CD14-positive monocyte (primary cell): Measurements from ENCODE around the gene PUDP. TPM values are rescaled to one million over a fixed set of nuclear protein-coding genes. Genes with fewer than 3 reads are reported as not detected.

Experiments
- DNase-seq, 3 donors: peaks; one replicate each; pipeline ENCODE4 v3.0.0-alpha.2; 2011 to 2022
- H2AFZ ChIP-seq: 2 replicates; pipeline ENCODE4 v1.6.0; 2012; ENCODE audit warnings: mild to moderate bottlenecking, low read depth, low read length, inconsistent platforms; ENCODE audit not compliant: insufficient read depth, poor library complexity, severe bottlenecking
- H3K27ac ChIP-seq, 2 donors: 1 replicate in 1 of 2; 2 replicates in 1 of 2; pipeline ENCODE4 v1.5.1; 2012 to 2013; ENCODE audit warnings: low read length in 2 of 2, control low read depth in 1 of 2, inconsistent platforms in 1 of 2, low read depth in 1 of 2, mild to moderate bottlenecking in 1 of 2
- H3K27me3 ChIP-seq, 2 donors: one replicate each; pipeline versions ENCODE4 v1.6.0 to v1.6.1; 2011 to 2013; ENCODE audit warnings: low read length in 2 of 2; ENCODE audit not compliant: control insufficient read depth in 2 of 2, insufficient read depth in 2 of 2
- H3K36me3 ChIP-seq, 2 donors: replicated peaks in 1 of 2; 1 replicate in 1 of 2; 2 replicates in 1 of 2; pipeline versions ENCODE4 v1.5.1 to v1.6.1; 2012 to 2013; ENCODE audit warnings: low read length in 2 of 2, control low read depth in 1 of 2, inconsistent platforms in 1 of 2, mild to moderate bottlenecking in 1 of 2; ENCODE audit not compliant: insufficient read depth in 2 of 2, control insufficient read depth in 1 of 2
- H3K4me1 ChIP-seq, 2 donors: 1 replicate in 1 of 2; 2 replicates in 1 of 2; pipeline versions ENCODE4 v1.5.1 to v1.6.1; 2012 to 2013; ENCODE audit warnings: low read length in 2 of 2, control low read depth in 1 of 2, inconsistent platforms in 1 of 2, mild to moderate bottlenecking in 1 of 2, moderate library complexity in 1 of 2; ENCODE audit not compliant: insufficient read depth in 2 of 2, control insufficient read depth in 1 of 2
- H3K4me2 ChIP-seq: replicated peaks from 2 replicates; pipeline ENCODE3; 2012; ENCODE audit warnings: low read length, moderate library complexity, mild to moderate bottlenecking; ENCODE audit not compliant: poor library complexity, severe bottlenecking; ENCODE audit errors: extremely low read depth
- H3K4me3 ChIP-seq, 3 experiments: fragments of 200-600 bp in 1 of 3; sonication (generic) in 1 of 3; replicated peaks in 1 of 3; 1 replicate in 2 of 3; 2 replicates in 1 of 3; pipeline ENCODE4 v1.5.1; 2011 to 2013; ENCODE audit warnings: low read length in 3 of 3, mild to moderate bottlenecking in 3 of 3, control low read depth in 2 of 3, low read depth in 2 of 3, inconsistent platforms in 1 of 3, moderate library complexity in 1 of 3
- H3K79me2 ChIP-seq: 2 replicates; pipeline ENCODE4 v1.6.0; 2012; ENCODE audit warnings: mild to moderate bottlenecking, control low read depth, inconsistent platforms, low read length, moderate library complexity; ENCODE audit not compliant: insufficient read depth
- H3K9ac ChIP-seq: 2 replicates; pipeline ENCODE4 v1.6.0; 2017; ENCODE audit warnings: low read length, mild to moderate bottlenecking; ENCODE audit not compliant: insufficient read depth, poor library complexity, severe bottlenecking
- H3K9me3 ChIP-seq, 2 donors: replicated peaks in 1 of 2; 1 replicate in 1 of 2; 2 replicates in 1 of 2; pipeline versions ENCODE4 v1.5.1 to v1.6.1; 2012 to 2013; ENCODE audit warnings: low read length in 2 of 2, control low read depth in 1 of 2; ENCODE audit not compliant: control insufficient read depth in 1 of 2, insufficient read depth in 1 of 2
- H4K20me1 ChIP-seq: 2 replicates; pipeline ENCODE4 v1.6.0; 2012; ENCODE audit warnings: mild to moderate bottlenecking, low read length, control low read depth, moderate library complexity; ENCODE audit not compliant: insufficient read depth
- H3K27ac Mint-ChIP-seq, 7 donors: one replicate each; pipeline ENCODE4 v1.8.0; 2020; ENCODE audit warnings: mild to moderate bottlenecking in 7 of 7, mixed read lengths in 7 of 7, moderate library complexity in 6 of 7, inconsistent platforms in 2 of 7
- H3K27me3 Mint-ChIP-seq, 3 donors: one replicate each; pipeline ENCODE4 v1.8.0; 2021 to 2022; ENCODE audit warnings: low read depth in 3 of 3, mild to moderate bottlenecking in 3 of 3, mixed read lengths in 3 of 3, moderate library complexity in 3 of 3, inconsistent platforms in 1 of 3
- H3K36me3 Mint-ChIP-seq, 2 donors: one replicate each; pipeline ENCODE4 v1.8.0; 2020; ENCODE audit warnings: mixed read lengths in 2 of 2, inconsistent platforms in 1 of 2, mild to moderate bottlenecking in 1 of 2
- H3K4me1 Mint-ChIP-seq: one replicate; pipeline ENCODE4 v1.8.0; 2020; ENCODE audit warnings: mild to moderate bottlenecking, mixed read lengths
- H3K4me3 Mint-ChIP-seq, 2 donors: one replicate each; pipeline ENCODE4 v1.8.0; 2020; ENCODE audit warnings: mild to moderate bottlenecking in 2 of 2, mixed read lengths in 2 of 2, moderate library complexity in 1 of 2
- H3K9me3 Mint-ChIP-seq, 7 donors: one replicate each; pipeline ENCODE4 v1.8.0; 2020 to 2022; ENCODE audit warnings: mixed read lengths in 7 of 7, mild to moderate bottlenecking in 6 of 7, moderate library complexity in 6 of 7, inconsistent platforms in 2 of 7
- CTCF ChIP-seq: fragments of 200-600 bp; IDR thresholded peaks from one replicate; pipeline ENCODE4 v1.8.0; 2022; ENCODE audit warnings: antibody characterized with exemption, mild to moderate bottlenecking
- WGBS: methylation state at CpG from one replicate; pipeline ENCODE4 v1.1.5; 2013; ENCODE audit warnings: missing lambda C conversion rate; ENCODE audit not compliant: insufficient coverage; 5-methylcytosine and 5-hydroxymethylcytosine counted together
- intact Hi-C, 2 donors: fragments of 100-400 bp; cut with micrococcal nuclease; formaldehyde crosslinking; loops; one replicate each; pipeline versions ENCODE4 v1.15.0 to v1.15.1; 2023
- polyA plus RNA-seq, 3 donors: library from polyadenylated mRNA; depleted of rRNA in 1 of 3; unstranded in 2 of 3; stranded (reverse) in 1 of 3; fragments of 300-500 nt in 2 of 3; fragments of >200 nt in 1 of 3; fragmentation: Illumina TruSeq in 2 of 3; gene quantifications; 1 replicate in 2 of 3; 2 replicates in 1 of 3; pipeline ENCODE4 v1.2.3, GENCODE V29; 2012 to 2021

PUDP gene
- polyA plus RNA-seq, 3 donors, result 21.4 to 49.5 (median 45.4) TPM

DNA sequence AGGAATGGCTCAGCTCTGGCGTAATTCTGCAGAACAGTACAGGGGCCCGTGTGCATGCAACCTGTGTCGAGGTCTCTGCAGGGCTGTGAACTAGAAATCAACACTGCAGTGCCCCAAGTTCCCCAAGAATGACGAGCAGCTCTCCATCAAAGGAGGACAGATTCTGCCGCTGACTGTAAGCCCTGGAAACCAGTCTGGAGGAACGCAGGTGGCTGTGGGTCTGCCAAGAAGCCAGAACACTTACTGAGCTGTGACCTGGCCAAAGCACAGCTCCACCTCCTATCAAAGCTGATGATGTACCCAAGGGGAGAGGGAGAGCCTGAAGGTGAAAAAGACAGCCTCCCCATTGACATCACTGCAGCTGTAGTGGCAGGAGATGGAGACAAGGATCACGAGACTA lies 80.7 kb downstream of the PUDP start:
- Histone ChIP-seq H3K4me1 (peaks cover 0 to 7% of the 10 kb centered on the region in 2 donors), H2AFZ (no peak overlapping the region), H4K20me1 (peaks cover 62% of the 10 kb centered on the region), H3K36me3 (peaks cover 9 to 73% of the 10 kb centered on the region in 2 donors), H3K27ac (no peak overlapping the region), H3K9ac (no peak overlapping the region), H3K4me2 (no peak overlapping the region), H3K79me2 (peaks cover 5% of the 10 kb centered on the region), H3K27me3 (no peaks in the 10 kb centered on the region), H3K4me3 (no peak overlapping the region), H3K9me3 (no peaks in the 10 kb centered on the region)
- intact Hi-C loops, result no loop called here
- Mint-ChIP-seq H3K36me3 (peaks cover 38 to 70% of the 10 kb centered on the region in 2 donors), H3K9me3 (peaks cover 0 to 3% (median 1%) of the 10 kb centered on the region in 7 donors), H3K27ac (peak overlapping the region in 1 of 7 donors; percentile 50), H3K27me3 (peaks cover 0 to 1% (median 0%) of the 10 kb centered on the region in 3 donors), H3K4me1 (peaks cover 7% of the 10 kb centered on the region), H3K4me3 (no peak overlapping the region)
- no peak for DNase-seq
- TF ChIP-seq CTCF, result no peak
- WGBS, result 100% methylated on average over 2 of the region's 7 CpGs

GRCh38 chrX:7065473-7065872 lies 82.5 kb downstream of the PUDP start:
- WGBS, result no CpG with 5 or more reads among the region's 8 CpGs
- no peak overlapping the region for H3K27ac ChIP-seq
- H4K20me1 ChIP-seq, result peaks cover 69% of the 10 kb centered on the region
- H3K36me3 Mint-ChIP-seq, result peaks cover 31 to 71% of the 10 kb centered on the region in 2 donors
- DNase-seq, result no peak
- H3K79me2 ChIP-seq, result peaks cover 11% of the 10 kb centered on the region
- no peak for TF ChIP-seq CTCF
- no peak overlapping the region for H3K27ac Mint-ChIP-seq
- peaks cover 0 to 1% (median 0%) of the 10 kb centered on the region in 3 donors for H3K27me3 Mint-ChIP-seq
- no peak overlapping the region for H3K4me3 ChIP-seq
- H3K9me3 Mint-ChIP-seq, result peaks cover 0 to 3% (median 1%) of the 10 kb centered on the region in 7 donors
- intact Hi-C loops, result no loop called here
- H3K9ac ChIP-seq, result no peak overlapping the region
- H3K4me2 ChIP-seq, result no peak overlapping the region
- H3K4me3 Mint-ChIP-seq, result no peak overlapping the region
- H3K4me1 ChIP-seq, result peaks cover 0 to 7% of the 10 kb centered on the region in 2 donors
- no peaks in the 10 kb centered on the region for H3K27me3 ChIP-seq
- no peak overlapping the region for H2AFZ ChIP-seq
- no peaks in the 10 kb centered on the region for H3K9me3 ChIP-seq
- H3K4me1 Mint-ChIP-seq, result peaks cover 7% of the 10 kb centered on the region
- H3K36me3 ChIP-seq, result peaks cover 9 to 88% of the 10 kb centered on the region in 2 donors
